Activated T-cell treated with anti-CD3 and anti-CD28 coated beads, Interleukin-2, amount 50 U/mL, for 24 hours (primary cell): ENCODE measurements around the gene IL18BP.

ENCODE experiments used
- DNase-seq: peaks from one replicate; pipeline ENCODE4 v3.0.0-alpha.2; 2020
- H3K27ac Mint-ChIP-seq: 2 replicates; pipeline ENCODE4 v1.8.0; 2020; ENCODE audit warnings: mild to moderate bottlenecking, mixed read lengths
- H3K27me3 Mint-ChIP-seq: 2 replicates; pipeline ENCODE4 v1.8.0; 2020; ENCODE audit warnings: mixed read lengths
- H3K36me3 Mint-ChIP-seq: 2 replicates; pipeline ENCODE4 v1.8.0; 2020; ENCODE audit warnings: low read depth, mixed read lengths
- H3K4me1 Mint-ChIP-seq: 2 replicates; pipeline ENCODE4 v1.8.0; 2020; ENCODE audit warnings: low read depth, mixed read lengths
- H3K4me3 Mint-ChIP-seq: 2 replicates; pipeline ENCODE4 v1.8.0; 2020; ENCODE audit warnings: mild to moderate bottlenecking, moderate library complexity, mixed read lengths
- H3K9me3 Mint-ChIP-seq: 2 replicates; pipeline ENCODE4 v1.8.0; 2020; ENCODE audit warnings: mixed read lengths

Gene IL18BP

GRCh38 chr11:71987521-71987920, 11.2 kb upstream of the IL18BP start:
- H3K4me3 Mint-ChIP-seq: no peak overlapping the region
- H3K27ac Mint-ChIP-seq: no peak overlapping the region
- peaks cover 69% of the 10 kb centered on the region for H3K36me3 Mint-ChIP-seq
- H3K9me3 Mint-ChIP-seq: no peaks in the 10 kb centered on the region
- peaks cover 9% of the 10 kb centered on the region for H3K4me1 Mint-ChIP-seq
- DNase-seq: no peak
- H3K27me3 Mint-ChIP-seq: no peaks in the 10 kb centered on the region

- Mint-ChIP-seq H3K36me3 (peaks cover 67% of the 10 kb centered on the region), H3K27ac (no peak overlapping the region), H3K9me3 (no peaks in the 10 kb centered on the region), H3K4me3 (no peak overlapping the region), H3K27me3 (no peaks in the 10 kb centered on the region), H3K4me1 (peaks cover 9% of the 10 kb centered on the region)
- DNase-seq: no peak
Observed at GRCh38 chr11:71988050-71988449, 10.7 kb upstream of the IL18BP start.

GRCh38 chr11:71990701-71991100, 8.0 kb upstream of the IL18BP start:
- Mint-ChIP-seq H3K9me3 (no peaks in the 10 kb centered on the region), H3K36me3 (peaks cover 57% of the 10 kb centered on the region), H3K27ac (no peak overlapping the region), H3K4me1 (peaks cover 9% of the 10 kb centered on the region), H3K27me3 (no peaks in the 10 kb centered on the region), H3K4me3 (no peak overlapping the region)
- DNase-seq: no peak

- Mint-ChIP-seq H3K4me1 (peaks cover 9% of the 10 kb centered on the region), H3K9me3 (no peaks in the 10 kb centered on the region), H3K27me3 (no peaks in the 10 kb centered on the region), H3K4me3 (no peak overlapping the region), H3K27ac (no peak overlapping the region), H3K36me3 (peaks cover 59% of the 10 kb centered on the region)
- DNase-seq: no peak
Observed at GRCh38 chr11:71991494-71991893, 7.2 kb upstream of the IL18BP start.

GRCh38 chr11:71992136-71992730, 6.5 kb upstream of the IL18BP start:
- Mint-ChIP-seq H3K36me3 (peaks cover 60% of the 10 kb centered on the region), H3K27me3 (no peaks in the 10 kb centered on the region), H3K9me3 (no peaks in the 10 kb centered on the region), H3K4me1 (peaks cover 9% of the 10 kb centered on the region), H3K27ac (peak overlapping the region; percentile 38), H3K4me3 (no peak overlapping the region)
- no peak for DNase-seq

- Mint-ChIP-seq H3K9me3 (no peaks in the 10 kb centered on the region), H3K36me3 (peaks cover 62% of the 10 kb centered on the region), H3K27ac (no peak overlapping the region), H3K4me3 (no peak overlapping the region), H3K27me3 (no peaks in the 10 kb centered on the region), H3K4me1 (peaks cover 28% of the 10 kb centered on the region)
- no peak for DNase-seq
Observed at GRCh38 chr11:71994786-71995185, 3.9 kb upstream of the IL18BP start.

- no peak overlapping the region for H3K4me3 Mint-ChIP-seq
- peaks cover 61% of the 10 kb centered on the region for H3K36me3 Mint-ChIP-seq
- peaks cover 32% of the 10 kb centered on the region for H3K4me1 Mint-ChIP-seq
- H3K27me3 Mint-ChIP-seq: no peaks in the 10 kb centered on the region
- H3K9me3 Mint-ChIP-seq: no peaks in the 10 kb centered on the region
- DNase-seq: no peak
- H3K27ac Mint-ChIP-seq: peak overlapping the region; percentile 61
Observed at GRCh38 chr11:71995726-71996291, 2.9 kb upstream of the IL18BP start.

- DNase-seq: no peak
- Mint-ChIP-seq H3K9me3 (no peaks in the 10 kb centered on the region), H3K27ac (no peak overlapping the region), H3K36me3 (peaks cover 61% of the 10 kb centered on the region), H3K4me3 (no peak overlapping the region), H3K27me3 (no peaks in the 10 kb centered on the region), H3K4me1 (peaks cover 31% of the 10 kb centered on the region)
Observed at GRCh38 chr11:71996517-71996916, 2.2 kb upstream of the IL18BP start.

GRCh38 chr11:71996946-71997345, 1.8 kb upstream of the IL18BP start:
- Mint-ChIP-seq H3K36me3 (peaks cover 64% of the 10 kb centered on the region), H3K4me1 (peaks cover 29% of the 10 kb centered on the region), H3K27me3 (no peaks in the 10 kb centered on the region), H3K9me3 (no peaks in the 10 kb centered on the region), H3K4me3 (no peak overlapping the region), H3K27ac (no peak overlapping the region)
- DNase-seq: no peak

- Mint-ChIP-seq H3K4me1 (peaks cover 23% of the 10 kb centered on the region), H3K27me3 (no peaks in the 10 kb centered on the region), H3K4me3 (no peak overlapping the region), H3K36me3 (peaks cover 66% of the 10 kb centered on the region), H3K9me3 (no peaks in the 10 kb centered on the region), H3K27ac (no peak overlapping the region)
- no peak for DNase-seq
Observed at GRCh38 chr11:71997594-71997993, 1.1 kb upstream of the IL18BP start.

GRCh38 chr11:71998061-71998460, 648 bp upstream of the IL18BP start:
- H3K36me3 Mint-ChIP-seq: peaks cover 67% of the 10 kb centered on the region
- no peaks in the 10 kb centered on the region for H3K27me3 Mint-ChIP-seq
- H3K4me1 Mint-ChIP-seq: peaks cover 23% of the 10 kb centered on the region
- H3K4me3 Mint-ChIP-seq: no peak overlapping the region
- H3K9me3 Mint-ChIP-seq: no peaks in the 10 kb centered on the region
- DNase-seq: no peak
- H3K27ac Mint-ChIP-seq: peak overlapping the region; percentile 93

- H3K4me1 Mint-ChIP-seq: peaks cover 23% of the 10 kb centered on the region
- peak overlapping the region; percentile 32 for H3K4me3 Mint-ChIP-seq
- H3K36me3 Mint-ChIP-seq: peaks cover 76% of the 10 kb centered on the region
- DNase-seq: no peak
- H3K9me3 Mint-ChIP-seq: no peaks in the 10 kb centered on the region
- H3K27ac Mint-ChIP-seq: peak overlapping the region; percentile 93
- no peaks in the 10 kb centered on the region for H3K27me3 Mint-ChIP-seq
Observed at GRCh38 chr11:71999362-71999761, 653 bp downstream of the IL18BP start.

- no peak for DNase-seq
- Mint-ChIP-seq H3K4me3 (peak overlapping the region; percentile 32), H3K36me3 (peaks cover 78% of the 10 kb centered on the region), H3K27ac (peak overlapping the region; percentile 93), H3K27me3 (no peaks in the 10 kb centered on the region), H3K4me1 (peaks cover 23% of the 10 kb centered on the region), H3K9me3 (no peaks in the 10 kb centered on the region)
Observed at GRCh38 chr11:71999798-72000197, 1.1 kb downstream of the IL18BP start.

- no peak overlapping the region for H3K4me3 Mint-ChIP-seq
- H3K4me1 Mint-ChIP-seq: peaks cover 23% of the 10 kb centered on the region
- H3K9me3 Mint-ChIP-seq: no peaks in the 10 kb centered on the region
- H3K36me3 Mint-ChIP-seq: peaks cover 83% of the 10 kb centered on the region
- peak overlapping the region; percentile 93 for H3K27ac Mint-ChIP-seq
- H3K27me3 Mint-ChIP-seq: no peaks in the 10 kb centered on the region
- no peak for DNase-seq
Observed at GRCh38 chr11:72000202-72000867, 1.6 kb downstream of the IL18BP start.

- Mint-ChIP-seq H3K27ac (peak overlapping the region; percentile 13), H3K36me3 (peaks cover 85% of the 10 kb centered on the region), H3K4me1 (peaks cover 23% of the 10 kb centered on the region), H3K27me3 (no peaks in the 10 kb centered on the region), H3K4me3 (no peak overlapping the region), H3K9me3 (no peaks in the 10 kb centered on the region)
- no peak for DNase-seq
Observed at GRCh38 chr11:72001285-72001684, 2.6 kb downstream of the IL18BP start.
